ENCODE measurements around the gene STAB1.

STAB1 gene

GRCh38 chr3:52461874-52462273 is 33.3 kb upstream of the STAB1 start:
- DNase-seq = no peak

- DNase-seq = no peak
These were observed 31.7 kb upstream of the STAB1 start for GRCh38 chr3:52463416-52463815.

- DNase-seq = no peak
These were observed 26.8 kb upstream of the STAB1 start for GRCh38 chr3:52468336-52468735.

- DNase-seq = no peak
These were observed 26.1 kb upstream of the STAB1 start for GRCh38 chr3:52469001-52469400.

- DNase-seq = no peak
These were observed 24.2 kb upstream of the STAB1 start for GRCh38 chr3:52470920-52471319.

GRCh38 chr3:52471371-52472238 is 23.5 kb upstream of the STAB1 start:
- DNase-seq = peak; percentile 55

GRCh38 chr3:52472239-52473000 is 22.7 kb upstream of the STAB1 start:
- no peak for DNase-seq

GRCh38 chr3:52473026-52473425 is 22.1 kb upstream of the STAB1 start:
- no peak for DNase-seq

- no peak for DNase-seq
These were observed 17.9 kb upstream of the STAB1 start for GRCh38 chr3:52477076-52477795.

GRCh38 chr3:52477796-52478095 is 17.4 kb upstream of the STAB1 start:
- no peak for DNase-seq

- DNase-seq = no peak
These were observed 15.9 kb upstream of the STAB1 start for GRCh38 chr3:52479037-52479876.

- DNase-seq = no peak
These were observed 15.1 kb upstream of the STAB1 start for GRCh38 chr3:52479877-52480575.

- DNase-seq = no peak
These were observed 14.1 kb upstream of the STAB1 start for GRCh38 chr3:52480768-52481715.

- DNase-seq = no peak
These were observed 13.2 kb upstream of the STAB1 start for GRCh38 chr3:52481819-52482521.

- no peak for DNase-seq
These were observed 12.1 kb upstream of the STAB1 start for GRCh38 chr3:52483081-52483480.

- DNase-seq = no peak
These were observed 11.4 kb upstream of the STAB1 start for GRCh38 chr3:52483577-52484381.

GRCh38 chr3:52484680-52485461 is 10.3 kb upstream of the STAB1 start:
- no peak for DNase-seq

- DNase-seq = no peak
These were observed 7.9 kb upstream of the STAB1 start for GRCh38 chr3:52487050-52487787.
